Type B pancreatic cell (in vitro differentiated cells): ENCODE results near the gene BRAF. TPM values are rescaled to one million over a fixed set of nuclear protein-coding genes. Genes with fewer than 3 reads are reported as not detected.

Experiments used
- DNase-seq: peaks from one replicate; pipeline ENCODE4 v3.0.0; 2021; ENCODE audit warnings: mixed read lengths; ENCODE audit not compliant: unreplicated experiment; ENCODE audit errors: extremely low spot score
- H3K27ac Mint-ChIP-seq: 2 replicates; pipeline ENCODE4 v1.8.0; 2021; ENCODE audit warnings: mild to moderate bottlenecking, mixed read lengths
- H3K27me3 Mint-ChIP-seq: 2 replicates; pipeline ENCODE4 v1.8.0; 2021; ENCODE audit warnings: mixed read lengths
- H3K36me3 Mint-ChIP-seq: 2 replicates; pipeline ENCODE4 v1.8.0; 2021; ENCODE audit warnings: mixed read lengths
- H3K4me1 Mint-ChIP-seq: one replicate; pipeline ENCODE4 v1.8.0; 2021; ENCODE audit warnings: mixed read lengths; ENCODE audit not compliant: unreplicated experiment
- H3K4me3 Mint-ChIP-seq: 2 replicates; pipeline ENCODE4 v1.8.0; 2021; ENCODE audit warnings: mild to moderate bottlenecking, mixed read lengths
- H3K9me3 Mint-ChIP-seq: 2 replicates; pipeline ENCODE4 v1.8.0; 2021; ENCODE audit warnings: mixed read lengths
- long read RNA-seq: library from polyadenylated mRNA; unstranded; transcript quantifications from one replicate; pipeline ENCODE4 v2.0.0, GENCODE V29; 2020
- total RNA-seq: library from RNA; stranded (reverse); gene quantifications from 2 replicates; pipeline ENCODE4 v1.2.1, GENCODE V29; 2021; ENCODE audit warnings: low replicate concordance
- TF ChIP-seq, protein P1 (sequence below): fragments of 200-600 bp; sonication (generic); conservative IDR thresholded peaks from 2 replicates; pipeline ENCODE4 v1.5.0; 2021; ENCODE audit warnings: antibody characterized with exemption, mild to moderate bottlenecking

The BRAF gene
- total RNA-seq: 29.6 and 34.4 TPM in 2 replicates
- long read RNA-seq, full-length matches to known transcripts: 7 of 19 reads
- long read RNA-seq, partial matches to known transcripts: 7 of 19 reads
- long read RNA-seq, other reads (novel, unspliced or antisense): 5 of 19 reads

DNA sequence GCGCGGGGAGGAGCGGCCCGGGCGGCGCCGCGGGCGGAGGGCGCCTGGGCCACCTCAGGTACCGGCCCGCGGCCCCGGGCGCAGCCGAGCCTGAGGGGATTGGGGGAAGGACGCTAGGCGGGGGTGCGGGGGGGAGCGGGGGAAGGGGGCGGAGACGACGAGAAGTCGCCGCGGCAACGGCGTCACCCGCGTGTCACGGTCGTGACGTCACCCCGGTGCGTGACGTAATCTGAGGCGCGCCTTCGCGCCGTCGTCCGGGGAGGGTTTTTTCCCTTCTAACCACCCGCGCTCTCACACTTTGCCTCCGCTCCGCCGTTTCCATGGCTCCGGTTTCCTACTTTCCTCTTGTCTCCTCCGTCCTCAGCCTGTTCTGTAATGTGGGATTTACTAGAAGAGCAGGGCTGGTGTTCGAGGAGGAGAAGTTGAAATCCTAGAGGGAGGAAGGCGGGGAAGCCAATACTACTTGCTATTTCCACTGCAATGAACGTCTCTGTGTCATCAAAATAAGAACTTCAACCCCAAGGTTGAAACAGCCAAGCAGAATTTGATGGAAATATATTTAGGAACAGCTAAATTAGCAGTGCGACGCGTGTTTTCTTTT is at the start of gene BRAF:
TSS of gene BRAF (minus strand) at position 109 of the 601 bp plus-strand sequence. CDS start 226 bp downstream, outside the sequence.
- Mint-ChIP-seq H3K36me3 (no peaks in the 10 kb centered on the region), H3K4me1 (peaks cover 3% of the 10 kb centered on the region), H3K27me3 (peaks cover 3% of the 10 kb centered on the region), H3K4me3 (peak within 1 kb of the TSS; percentile 95), H3K27ac (peak within 1 kb of the TSS; percentile 99), H3K9me3 (no peaks in the 10 kb centered on the region)
- peak; percentile 93 for DNase-seq
- TF ChIP-seq, protein P1, sequence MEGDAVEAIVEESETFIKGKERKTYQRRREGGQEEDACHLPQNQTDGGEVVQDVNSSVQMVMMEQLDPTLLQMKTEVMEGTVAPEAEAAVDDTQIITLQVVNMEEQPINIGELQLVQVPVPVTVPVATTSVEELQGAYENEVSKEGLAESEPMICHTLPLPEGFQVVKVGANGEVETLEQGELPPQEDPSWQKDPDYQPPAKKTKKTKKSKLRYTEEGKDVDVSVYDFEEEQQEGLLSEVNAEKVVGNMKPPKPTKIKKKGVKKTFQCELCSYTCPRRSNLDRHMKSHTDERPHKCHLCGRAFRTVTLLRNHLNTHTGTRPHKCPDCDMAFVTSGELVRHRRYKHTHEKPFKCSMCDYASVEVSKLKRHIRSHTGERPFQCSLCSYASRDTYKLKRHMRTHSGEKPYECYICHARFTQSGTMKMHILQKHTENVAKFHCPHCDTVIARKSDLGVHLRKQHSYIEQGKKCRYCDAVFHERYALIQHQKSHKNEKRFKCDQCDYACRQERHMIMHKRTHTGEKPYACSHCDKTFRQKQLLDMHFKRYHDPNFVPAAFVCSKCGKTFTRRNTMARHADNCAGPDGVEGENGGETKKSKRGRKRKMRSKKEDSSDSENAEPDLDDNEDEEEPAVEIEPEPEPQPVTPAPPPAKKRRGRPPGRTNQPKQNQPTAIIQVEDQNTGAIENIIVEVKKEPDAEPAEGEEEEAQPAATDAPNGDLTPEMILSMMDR: no peak

DNA sequence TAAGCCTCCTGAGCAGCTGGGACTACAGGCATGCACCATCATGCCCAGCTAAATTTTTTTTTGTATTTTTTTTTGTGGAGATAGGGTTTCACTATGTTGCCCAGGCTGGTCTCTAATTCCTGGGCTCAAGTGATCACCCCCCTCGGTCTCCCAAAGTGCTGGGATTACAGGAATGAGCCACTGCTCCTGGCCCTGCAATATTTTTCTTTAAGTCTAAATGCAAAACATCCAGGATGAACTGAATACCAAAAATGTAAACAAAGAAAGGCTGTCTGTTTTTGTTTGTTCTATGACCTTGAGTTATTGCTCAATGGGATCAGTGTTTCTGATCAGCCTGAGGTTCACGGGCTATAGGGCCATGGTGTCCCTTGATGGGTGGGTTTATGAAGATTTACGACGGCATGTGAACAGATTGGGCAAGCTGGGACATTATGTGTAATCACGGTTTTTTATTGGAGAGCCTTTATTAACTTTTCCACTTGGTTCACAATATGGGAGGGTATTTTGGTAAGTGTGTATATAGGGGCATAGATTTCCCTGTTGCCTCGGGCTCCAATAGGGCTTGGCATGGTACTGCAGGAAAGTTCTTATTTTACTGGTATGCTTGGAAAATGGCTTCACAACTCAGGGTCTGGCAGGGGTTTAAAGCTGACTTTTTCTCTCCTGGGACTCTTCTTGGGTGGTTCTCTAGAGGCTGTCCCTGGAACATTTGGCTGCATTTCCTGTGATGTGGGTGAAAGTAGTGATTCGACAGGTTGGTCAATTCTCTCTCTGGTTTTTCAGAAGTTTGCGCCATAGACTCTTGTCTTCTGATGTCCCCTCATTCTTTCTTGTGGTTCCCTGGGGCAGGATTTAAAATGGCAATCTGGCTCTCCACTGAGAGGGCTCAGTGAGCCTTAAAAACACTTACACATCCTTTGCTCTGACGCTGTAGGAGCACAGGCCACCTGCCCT is 48.4 kb upstream of the BRAF start:
- Mint-ChIP-seq H3K4me1 (peaks cover 18% of the 10 kb centered on the region), H3K4me3 (no peak overlapping the region), H3K27me3 (no peaks in the 10 kb centered on the region), H3K27ac (no peak overlapping the region), H3K36me3 (no peaks in the 10 kb centered on the region), H3K9me3 (no peaks in the 10 kb centered on the region)
- TF ChIP-seq, protein P1: no peak
- DNase-seq: no peak

DNA sequence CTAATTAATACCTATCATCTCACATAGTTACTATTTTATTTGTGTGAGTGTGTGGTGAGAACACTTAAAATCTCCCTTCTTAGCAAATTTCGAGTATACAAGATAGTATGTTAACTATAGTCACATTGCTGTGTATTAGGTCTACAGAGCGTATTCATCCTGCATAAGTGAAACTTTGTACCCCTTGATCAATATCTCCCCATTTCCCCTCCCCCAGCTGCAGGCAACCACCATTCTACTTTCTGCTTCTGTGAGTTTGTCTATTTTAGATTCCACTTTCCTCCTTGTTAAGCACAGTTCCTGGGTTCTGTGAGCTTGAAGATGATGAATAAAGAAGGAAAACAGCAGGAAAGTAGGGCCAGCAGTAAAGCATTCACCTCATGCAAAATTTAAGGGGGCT is 47.6 kb upstream of the BRAF start:
- H3K27me3 Mint-ChIP-seq: no peaks in the 10 kb centered on the region
- H3K36me3 Mint-ChIP-seq: no peaks in the 10 kb centered on the region
- no peak for DNase-seq
- H3K4me3 Mint-ChIP-seq: no peak overlapping the region
- no peaks in the 10 kb centered on the region for H3K9me3 Mint-ChIP-seq
- TF ChIP-seq, protein P1: no peak
- peaks cover 13% of the 10 kb centered on the region for H3K4me1 Mint-ChIP-seq
- H3K27ac Mint-ChIP-seq: no peak overlapping the region

DNA sequence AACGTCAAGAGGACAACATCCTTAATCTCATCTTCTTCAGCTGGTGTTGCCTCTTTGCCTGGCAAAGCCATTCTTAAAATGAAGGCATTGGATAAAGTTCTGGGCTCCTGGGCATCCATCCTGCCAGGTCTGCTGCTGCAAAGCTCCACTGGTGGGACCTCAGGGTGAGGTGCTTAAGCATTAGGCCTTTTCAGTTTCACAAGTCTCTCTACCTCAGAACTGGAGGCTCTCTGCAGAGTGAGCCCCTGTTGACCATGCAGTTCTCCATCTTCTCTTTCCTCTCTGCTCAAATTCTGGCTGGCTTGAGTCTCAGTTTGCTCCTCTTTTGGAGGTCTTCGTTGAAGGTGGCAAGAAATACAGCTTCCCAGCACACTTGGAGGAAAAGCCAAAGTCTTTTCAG is 42.7 kb upstream of the BRAF start:
- no peak for DNase-seq

DNA sequence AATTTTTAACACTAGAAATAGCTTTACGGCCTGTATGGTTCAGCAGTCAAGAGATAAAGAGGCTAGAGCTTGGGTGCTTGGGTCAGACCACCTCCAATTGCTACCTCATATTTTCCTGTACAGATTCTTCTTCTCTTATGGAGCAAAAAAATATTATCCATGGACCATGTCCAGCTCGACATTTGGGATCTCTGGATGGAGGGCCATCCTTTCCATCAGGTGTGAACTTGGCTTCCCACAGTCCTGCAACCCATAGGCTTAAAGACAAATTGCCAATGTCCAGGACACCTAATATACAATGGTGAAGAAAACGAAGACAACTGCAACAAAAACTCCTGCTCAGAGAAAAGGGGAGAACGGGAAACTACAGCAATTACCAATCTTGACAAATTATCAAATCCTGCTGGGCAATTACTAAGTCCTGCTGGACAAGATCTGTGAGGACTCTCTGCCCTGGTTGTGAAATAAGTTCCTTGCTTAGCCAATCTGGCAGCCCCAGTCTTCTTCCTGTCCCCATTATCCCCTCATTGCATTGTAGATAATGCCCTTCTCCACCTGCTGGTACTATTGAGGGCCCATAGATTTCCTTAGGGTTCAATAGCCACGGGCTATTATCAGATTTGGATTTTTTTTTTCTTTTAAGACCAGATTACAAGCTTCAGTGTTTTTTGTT is 42.0 kb upstream of the BRAF start:
- Mint-ChIP-seq H3K4me3 (no peak overlapping the region), H3K27me3 (no peaks in the 10 kb centered on the region), H3K9me3 (no peaks in the 10 kb centered on the region), H3K27ac (no peak overlapping the region), H3K4me1 (no peaks in the 10 kb centered on the region), H3K36me3 (no peaks in the 10 kb centered on the region)
- no peak for DNase-seq
- TF ChIP-seq, protein P1: no peak

More for the DNA sequence above, 42.7 kb upstream of the BRAF start:
- Mint-ChIP-seq H3K27me3 (no peaks in the 10 kb centered on the region), H3K9me3 (no peaks in the 10 kb centered on the region), H3K4me1 (no peaks in the 10 kb centered on the region), H3K27ac (no peak overlapping the region), H3K4me3 (no peak overlapping the region), H3K36me3 (no peaks in the 10 kb centered on the region)
- TF ChIP-seq, protein P1: no peak
